Myocyte (in vitro differentiated cells): ENCODE data around the gene DYNLL1. TPM values are rescaled to one million over a fixed set of nuclear protein-coding genes. Genes with fewer than 3 reads are reported as not detected.
"Not testable (repeated sequence)": the region's sequence is repeated elsewhere in the genome, so short reads cannot be mapped to it uniquely, and the experiment has no call there.

Experiments used
- DNase-seq: peaks from one replicate; pipeline ENCODE4 v3.0.0-alpha.2; 2012; ENCODE audit warnings: low read depth
- total RNA-seq: library from RNA; depleted of rRNA; stranded (reverse); fragments of >200 nt; gene quantifications from 2 replicates; pipeline ENCODE4 v1.2.3, GENCODE V29; 2014

DYNLL1 gene
- total RNA-seq, 1 donor from 2014 or later, result 329 TPM

DNA sequence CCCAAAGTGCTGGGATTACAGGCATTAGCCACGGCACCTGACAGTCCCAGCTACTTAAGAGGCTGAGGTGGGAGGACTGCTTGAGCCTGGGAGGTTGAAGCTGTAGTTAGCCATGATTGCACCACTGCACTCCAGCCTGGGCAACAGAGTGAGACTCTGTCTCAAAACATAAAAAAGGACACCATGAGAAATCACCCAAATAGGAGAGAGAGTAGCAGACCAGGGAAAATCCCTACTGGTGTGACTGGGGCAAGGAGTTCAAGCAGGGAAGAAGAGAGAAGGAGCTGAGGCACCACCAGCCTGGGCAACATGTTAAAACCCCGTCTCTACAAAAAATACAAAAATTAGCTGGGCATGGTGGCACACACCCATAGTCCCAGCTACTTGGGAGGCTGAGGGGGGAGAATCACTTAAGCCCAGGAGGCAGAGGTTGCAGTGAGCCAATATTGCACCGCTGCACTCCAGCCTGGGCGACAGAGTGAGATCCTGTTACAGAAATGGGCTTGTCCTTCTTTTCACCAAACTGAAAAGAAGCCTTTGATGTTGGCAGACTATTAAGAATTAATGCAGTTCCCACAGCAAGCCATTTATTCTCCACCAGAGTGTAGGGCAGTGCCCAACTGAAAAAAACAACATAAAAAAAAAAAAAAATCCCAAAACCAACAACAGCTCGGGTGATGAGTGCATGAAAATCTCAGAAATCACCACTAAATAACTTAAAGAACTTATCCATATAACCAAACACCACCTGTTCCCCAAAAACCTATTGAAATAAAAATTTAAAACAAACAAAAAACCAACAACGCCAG lies 21.9 kb upstream of the DYNLL1 start:
- no peak for DNase-seq

GRCh38 chr12:120474616-120474960 lies 21.3 kb upstream of the DYNLL1 start:
- peak; percentile 36 for DNase-seq

GRCh38 chr12:120475643-120476042 lies 20.3 kb upstream of the DYNLL1 start:
- no peak for DNase-seq

DNA sequence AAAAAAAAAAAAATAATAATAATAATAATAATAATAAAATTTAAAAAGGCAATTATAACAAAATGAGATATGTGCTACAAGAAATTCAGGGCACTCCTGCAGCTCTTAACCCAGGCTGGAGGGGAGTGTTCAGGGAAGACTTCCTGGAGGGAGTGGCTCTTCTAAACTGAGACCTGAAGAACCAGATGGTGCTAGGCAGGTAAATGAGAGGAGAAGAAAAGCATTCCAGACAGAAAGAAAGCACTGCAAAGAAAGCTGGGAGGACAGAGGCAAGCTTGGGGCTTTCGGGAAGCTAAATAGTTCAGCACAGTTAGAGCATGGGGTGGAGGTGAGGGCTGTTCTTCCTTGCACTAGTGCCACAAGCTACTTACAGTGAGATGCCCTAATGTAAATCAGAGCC lies 16.5 kb upstream of the DYNLL1 start:
- no peak for DNase-seq

DNA sequence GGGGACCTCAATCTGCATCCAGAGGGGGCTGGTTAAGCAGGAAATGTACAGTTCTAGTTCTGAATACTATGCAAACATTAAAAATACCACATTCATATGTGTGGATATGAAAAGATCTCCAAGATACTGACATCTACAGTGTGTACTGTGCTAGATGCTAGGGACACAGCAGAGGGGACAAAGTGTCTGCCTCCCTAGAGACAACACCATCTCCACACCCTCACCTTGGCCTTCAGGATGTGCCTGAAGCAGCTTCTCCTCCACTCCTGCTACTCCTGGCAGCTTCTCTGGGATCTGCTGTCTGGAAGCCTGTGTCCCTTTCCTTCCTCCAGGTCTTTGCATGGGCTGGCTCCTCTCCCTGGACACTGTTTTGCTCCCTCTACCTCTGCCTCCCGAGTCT lies 15.7 kb upstream of the DYNLL1 start:
- no peak for DNase-seq

GRCh38 chr12:120481022-120481767 lies 14.7 kb upstream of the DYNLL1 start:
- no peak for DNase-seq

GRCh38 chr12:120483621-120484020 lies 12.3 kb upstream of the DYNLL1 start:
- no peak for DNase-seq

- no peak for DNase-seq
Observed at GRCh38 chr12:120485961-120486881, 9.7 kb upstream of the DYNLL1 start.

DNA sequence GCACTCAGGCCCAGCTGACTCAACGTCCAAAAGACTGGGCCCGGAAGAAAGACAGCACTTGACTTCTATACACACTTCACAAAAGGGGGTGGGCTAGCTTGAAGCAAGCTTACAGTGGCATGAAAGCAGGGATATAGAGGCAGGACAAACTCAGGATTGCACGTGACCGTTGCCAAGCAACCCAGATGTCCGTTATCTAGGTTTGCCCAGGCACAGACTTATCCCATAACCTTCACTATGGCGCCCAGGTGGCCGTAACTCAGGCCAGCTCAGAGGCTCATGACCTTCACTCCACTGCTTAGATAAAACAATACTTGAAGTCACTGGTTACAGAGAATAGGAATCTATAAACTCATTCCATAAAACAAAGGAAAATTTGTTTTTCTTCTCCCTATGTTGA lies 8.4 kb upstream of the DYNLL1 start:
- not testable (repeated sequence) for DNase-seq

DNA sequence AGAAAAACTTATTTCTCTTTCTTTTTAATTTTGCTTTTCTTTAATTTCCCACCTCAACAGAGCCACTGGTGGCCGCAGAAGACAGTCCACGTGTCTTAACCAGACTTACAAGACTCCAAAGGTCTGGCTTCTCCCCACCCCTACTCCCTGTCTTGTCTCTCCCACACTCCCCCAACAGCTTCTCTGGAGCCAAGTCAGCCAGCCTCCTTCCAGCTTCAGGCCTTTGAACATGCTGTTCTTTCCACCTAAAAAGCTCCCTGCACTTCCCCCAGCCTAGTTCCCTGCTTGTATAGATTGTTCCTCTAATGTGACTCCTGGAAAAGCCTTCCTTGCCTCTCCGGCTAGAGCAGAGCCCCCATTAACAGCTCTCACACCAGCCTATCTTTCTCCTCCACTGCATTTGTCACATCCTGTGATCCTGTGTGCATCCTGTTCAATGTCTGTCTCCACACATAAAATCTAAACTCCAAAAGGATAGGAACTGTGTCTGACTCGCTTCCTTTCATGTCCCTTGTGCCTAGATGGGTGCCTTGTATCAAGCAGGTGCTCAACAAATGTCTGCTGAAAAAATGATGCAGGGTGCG lies 7.8 kb upstream of the DYNLL1 start:
- no peak for DNase-seq

DNA sequence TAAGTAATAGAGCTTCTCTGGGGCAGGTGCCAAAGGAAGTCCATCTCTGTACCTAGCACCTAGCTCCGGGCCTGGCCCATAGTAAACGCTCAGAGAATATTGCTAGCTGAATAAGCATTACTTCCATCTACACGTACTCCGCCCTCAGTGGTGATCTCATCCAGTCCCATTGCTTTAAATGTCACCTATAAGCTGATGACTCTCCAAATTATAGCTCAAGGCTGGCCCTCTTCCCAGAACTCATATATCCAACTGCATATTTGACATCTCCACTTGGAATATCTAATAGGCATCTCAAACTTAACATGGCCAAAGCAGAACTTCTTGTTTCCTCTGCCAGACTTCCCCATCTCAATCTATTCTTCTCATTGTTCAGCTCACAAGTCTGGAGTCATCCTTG lies 6.9 kb upstream of the DYNLL1 start:
- no peak for DNase-seq

GRCh38 chr12:120490325-120490724 lies 5.6 kb upstream of the DYNLL1 start:
- no peak for DNase-seq

DNA sequence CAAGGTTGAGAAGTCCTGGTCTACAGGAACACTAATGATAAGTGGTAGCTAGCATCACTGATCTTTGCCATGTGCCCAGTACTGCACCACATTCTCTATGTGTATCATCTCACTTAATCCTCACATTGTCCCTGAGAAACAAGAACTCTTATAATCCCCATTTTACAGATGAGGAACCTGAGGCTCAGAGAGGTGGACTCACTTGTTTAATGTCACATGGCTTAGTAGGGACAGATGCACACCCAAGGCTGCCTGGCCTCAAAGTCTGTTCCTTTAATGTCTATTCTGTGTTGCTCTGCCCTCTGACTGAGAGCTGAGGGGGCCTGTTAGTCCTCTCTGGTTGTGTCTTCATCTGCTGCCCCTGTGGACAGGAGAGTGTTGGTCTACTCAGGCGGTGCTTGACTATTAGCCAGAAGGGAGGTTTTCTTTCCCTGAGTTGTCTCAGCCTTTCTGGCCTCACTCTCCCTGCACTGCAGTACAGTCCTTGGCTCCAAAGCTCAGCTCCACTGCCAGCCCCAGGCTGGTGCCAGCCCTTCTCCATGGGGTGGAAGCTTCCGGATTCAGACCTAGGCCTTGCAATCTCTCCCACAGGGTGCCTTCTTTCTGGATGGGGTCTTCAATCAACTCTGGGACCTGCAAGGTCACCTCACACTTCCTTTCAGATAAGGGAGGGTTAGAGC lies 4.9 kb upstream of the DYNLL1 start:
- DNase-seq, result no peak

- no peak for DNase-seq
Observed at GRCh38 chr12:120495186-120495730, 655 bp upstream of the DYNLL1 start.

DNA sequence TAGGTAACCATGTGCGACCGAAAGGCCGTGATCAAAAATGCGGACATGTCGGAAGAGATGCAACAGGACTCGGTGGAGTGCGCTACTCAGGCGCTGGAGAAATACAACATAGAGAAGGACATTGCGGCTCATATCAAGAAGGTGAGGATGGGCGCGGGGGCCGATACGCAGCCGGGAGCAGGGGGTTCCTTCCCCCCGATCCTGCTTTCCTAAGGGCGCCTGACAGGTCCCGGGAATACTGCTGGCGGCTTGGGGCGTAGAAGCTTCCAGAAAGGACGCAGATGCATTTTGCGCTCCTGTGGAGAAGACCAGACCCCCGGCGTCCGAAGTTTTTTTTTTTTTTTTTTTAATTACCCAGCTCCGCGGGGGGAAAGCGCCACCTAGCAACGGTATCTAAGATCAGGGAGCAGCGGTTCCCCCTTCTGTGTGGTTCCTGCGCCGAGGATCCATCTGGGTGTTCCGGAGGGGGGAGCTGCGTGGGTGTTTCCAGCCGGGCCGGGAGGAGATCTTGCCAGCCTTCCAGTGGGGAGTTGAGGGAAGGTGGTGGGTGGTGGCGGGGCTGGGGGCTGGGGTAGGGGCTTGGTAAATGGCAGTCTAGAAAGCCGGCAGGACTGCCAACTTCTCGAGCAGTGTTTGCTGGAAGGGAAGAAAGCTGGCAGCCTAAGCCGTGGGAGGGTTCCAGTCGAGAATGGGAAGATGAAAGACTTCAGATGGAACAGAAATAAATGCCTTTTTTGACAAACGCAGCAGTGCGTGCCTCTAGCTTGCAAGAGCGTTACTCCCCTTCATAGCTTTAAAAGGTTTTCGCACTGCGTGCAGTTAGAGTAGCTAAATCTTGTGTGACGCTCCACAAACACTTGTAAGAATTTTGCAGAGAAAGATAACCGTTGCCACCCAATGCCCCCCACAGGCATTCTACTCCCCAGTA lies 764 bp downstream of the DYNLL1 start:
- DNase-seq, result peak; percentile 68

DNA sequence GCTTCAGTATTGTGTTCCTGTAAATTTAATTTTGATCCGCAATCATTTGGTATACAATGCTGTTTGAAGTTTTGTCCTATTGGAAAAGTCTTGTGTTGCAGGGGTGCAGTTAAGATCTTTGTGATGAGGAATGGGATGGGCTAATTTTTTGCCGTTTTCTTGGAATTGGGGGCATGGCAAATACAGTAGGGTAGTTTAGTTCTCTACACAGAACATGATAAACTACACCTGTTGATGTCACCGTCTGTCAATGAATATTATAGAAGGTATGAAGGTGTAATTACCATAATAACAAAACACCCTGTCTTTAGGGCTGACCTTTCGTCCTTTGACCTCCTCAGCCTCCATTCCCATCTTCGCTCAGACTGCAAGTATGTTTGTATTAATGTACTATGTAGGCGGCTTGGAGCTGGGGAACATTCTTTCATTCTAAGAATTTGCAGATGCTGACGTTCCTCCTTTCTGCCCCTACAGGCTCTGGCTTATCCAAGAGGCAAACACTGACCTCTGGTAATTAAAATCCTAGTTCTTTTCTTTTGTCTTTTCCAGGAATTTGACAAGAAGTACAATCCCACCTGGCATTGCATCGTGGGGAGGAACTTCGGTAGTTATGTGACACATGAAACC lies 1.7 kb downstream of the DYNLL1 start:
- no peak for DNase-seq

GRCh38 chr12:120498870-120499515 lies 3.1 kb downstream of the DYNLL1 start:
- DNase-seq, result no peak

GRCh38 chr12:120500581-120500980 lies 4.7 kb downstream of the DYNLL1 start:
- peak; percentile 16 for DNase-seq
